Smooth muscle cell (in vitro differentiated cells): ENCODE measurements around the gene DEPP1. TPM values are rescaled to one million over a fixed set of nuclear protein-coding genes. Genes with fewer than 3 reads are reported as not detected.

Experiments
- DNase-seq: peaks from one replicate; lab custom pipeline; 2025; ENCODE audit not compliant: unreplicated experiment; lab: John Stamatoyannopoulos, UW
- H2AFZ ChIP-seq: fragments of 200-600 bp; sonication (generic); 2 replicates; pipeline ENCODE4 v1.6.0; 2016; ENCODE audit warnings: antibody characterized with exemption, low read depth, mild to moderate bottlenecking
- H3F3A ChIP-seq: fragments of 200-600 bp; sonication (generic); 2 replicates; pipeline ENCODE4 v1.6.0; 2017; ENCODE audit warnings: antibody characterized with exemption, low read depth
- H3K27ac ChIP-seq: fragments of 200-600 bp; sonication (generic); 2 replicates; pipeline ENCODE4 v1.5.1; 2016; ENCODE audit warnings: low read depth, mild to moderate bottlenecking
- H3K27me3 ChIP-seq: fragments of 200-600 bp; sonication (generic); 2 replicates; pipeline ENCODE4 v1.6.1; 2016; ENCODE audit warnings: low read depth, mild to moderate bottlenecking
- H3K36me3 ChIP-seq: fragments of 200-600 bp; sonication (generic); 2 replicates; pipeline ENCODE4 v1.5.1; 2016; ENCODE audit warnings: low read depth
- H3K4me1 ChIP-seq: fragments of 200-600 bp; sonication (generic); 2 replicates; pipeline ENCODE4 v1.5.1; 2016; ENCODE audit warnings: low read depth
- H3K4me2 ChIP-seq: fragments of 200-600 bp; sonication (generic); 2 replicates; pipeline ENCODE4 v1.6.0; 2016; ENCODE audit warnings: mild to moderate bottlenecking
- H3K4me3 ChIP-seq: fragments of 200-600 bp; sonication (generic); 2 replicates; pipeline ENCODE4 v1.5.1; 2016; ENCODE audit warnings: mild to moderate bottlenecking
- H3K79me2 ChIP-seq: fragments of 200-600 bp; sonication (generic); 2 replicates; pipeline ENCODE4 v1.6.0; 2016; ENCODE audit warnings: low read depth, mild to moderate bottlenecking
- H3K9ac ChIP-seq: fragments of 200-600 bp; sonication (generic); 2 replicates; pipeline ENCODE4 v1.6.0; 2016; ENCODE audit warnings: low read depth
- H3K9me3 ChIP-seq: fragments of 200-600 bp; sonication (generic); replicated peaks from 2 replicates; pipeline ENCODE4 v1.5.1; 2016; ENCODE audit warnings: low read depth
- H4K20me1 ChIP-seq: fragments of 200-600 bp; sonication (generic); 2 replicates; pipeline ENCODE4 v1.6.0; 2016; ENCODE audit warnings: low read depth
- CTCF ChIP-seq: fragments of 200-600 bp; sonication (generic); IDR thresholded peaks from 2 replicates; pipeline ENCODE4 v1.5.1; 2017; ENCODE audit warnings: borderline replicate concordance, mild to moderate bottlenecking, antibody characterized with exemption; ENCODE audit not compliant: insufficient read depth, poor library complexity, severe bottlenecking
- WGBS: methylation state at CpG from one replicate; pipeline ENCODE4 v1.1.7; 2016; ENCODE audit warnings: low lambda C conversion rate; 5-methylcytosine and 5-hydroxymethylcytosine counted together
- polyA plus RNA-seq: library from polyadenylated mRNA; unstranded; fragments of >200 nt; fragmentation: Nextera tagmentation; extraction: Ambion mirVana; gene quantifications from 2 replicates; pipeline ENCODE4 v1.2.1, GENCODE V29; 2016
- total RNA-seq: library from RNA; depleted of rRNA; stranded (reverse); fragments of >200 nt; gene quantifications from 2 replicates; pipeline ENCODE4 v1.2.3, GENCODE V29; 2014

Gene DEPP1
- total and polyA plus RNA-seq, 2 experiments from 2014 or later = 12.9 to 13.2 TPM

DNA sequence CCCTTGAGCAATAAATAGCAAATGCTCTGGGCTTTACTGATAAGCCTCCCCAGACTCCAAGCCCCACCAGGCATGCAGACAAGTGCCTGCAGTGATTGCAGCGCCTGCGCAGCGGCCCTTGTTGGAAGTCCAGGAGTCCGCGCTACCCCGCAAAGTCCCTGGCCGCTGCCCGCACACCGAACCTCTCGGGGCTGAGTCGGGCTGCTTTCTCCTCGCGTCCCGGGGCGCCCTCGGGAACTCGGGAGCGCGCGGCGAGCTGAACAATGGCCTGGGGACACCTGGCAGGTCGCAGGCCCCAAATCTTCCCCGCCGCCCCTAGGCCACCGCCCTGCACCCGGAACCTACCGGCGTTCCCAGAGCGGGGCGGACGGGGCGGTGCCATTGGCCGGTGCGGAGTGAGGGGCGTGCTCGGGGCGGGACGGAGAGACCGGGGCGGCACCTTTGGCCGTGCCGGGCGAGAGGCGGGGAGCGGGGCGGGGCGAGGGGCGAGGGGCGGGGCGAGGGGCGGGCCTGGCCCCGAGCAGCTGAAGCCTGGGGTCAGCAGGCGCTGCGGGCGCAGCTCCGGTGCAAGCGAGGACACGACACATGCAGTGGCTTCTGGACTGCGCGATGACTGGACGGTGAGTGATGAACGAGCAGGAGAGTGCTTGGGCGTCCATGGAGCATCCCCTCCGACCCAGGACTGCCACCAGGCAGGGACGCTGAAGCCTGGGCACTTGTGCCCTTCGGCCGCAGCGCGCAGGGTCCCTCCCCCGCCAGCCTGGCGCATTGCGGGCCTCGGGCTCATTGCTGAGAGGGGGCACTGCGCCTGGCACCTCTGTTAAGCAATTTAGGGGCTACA is 19.1 kb downstream of the DEPP1 start, which contains the start of gene RASSF4:
RASSF4 (plus strand) TSS at position 556 of the 841 bp plus-strand sequence. CDS start 10,401 bp downstream, outside the sequence.
- Histone ChIP-seq H3K27me3 (no peaks in the 10 kb centered on the region), H3K36me3 (no peaks in the 10 kb centered on the region), H3K4me2 (peak within 1 kb of the TSS; percentile 91), H3K79me2 (no peaks in the 10 kb centered on the region), H3K9me3 (no peaks in the 10 kb centered on the region), H3K4me1 (peaks cover 24% of the 10 kb centered on the region), H3F3A (no peaks in the 10 kb centered on the region), H3K27ac (peak within 1 kb of the TSS; percentile 73), H3K9ac (peak within 1 kb of the TSS; percentile 65), H3K4me3 (peak within 1 kb of the TSS; percentile 83), H2AFZ (peak within 1 kb of the TSS; percentile 82), H4K20me1 (no peaks in the 10 kb centered on the region)
- WGBS = 4% methylated on average over 44 of the region's 74 CpGs
- peak; percentile 87 for DNase-seq
- TF ChIP-seq CTCF = no peak

DNA sequence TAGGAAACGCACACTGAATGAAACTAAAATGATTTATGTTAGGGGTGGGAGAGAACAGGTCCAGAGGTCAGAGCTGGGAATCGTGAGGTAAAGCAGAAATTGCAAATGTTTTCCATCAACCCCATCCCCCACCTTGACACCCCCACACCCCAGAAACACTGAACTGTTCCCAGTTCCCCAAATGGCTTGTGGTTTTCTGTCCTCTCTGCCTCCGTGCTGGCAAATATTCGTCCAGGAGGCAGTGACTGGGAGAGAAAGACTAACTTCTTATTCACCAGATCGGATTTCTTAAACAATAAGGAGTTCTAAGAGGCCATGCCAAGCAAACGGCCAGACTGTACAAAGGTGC is 19.7 kb downstream of the DEPP1 start:
- no peaks in the 10 kb centered on the region for H3K79me2 ChIP-seq
- H2AFZ ChIP-seq = peak overlapping the region; percentile 82
- H3K4me2 ChIP-seq = peak overlapping the region; percentile 91
- H3K27ac ChIP-seq = peak overlapping the region; percentile 73
- no peaks in the 10 kb centered on the region for H3K27me3 ChIP-seq
- no peaks in the 10 kb centered on the region for H3F3A ChIP-seq
- no peak for TF ChIP-seq CTCF
- WGBS = 8% methylated on average over 6 of the region's 6 CpGs
- H3K9ac ChIP-seq = peak overlapping the region; percentile 65
- DNase-seq = no peak
- H4K20me1 ChIP-seq = no peaks in the 10 kb centered on the region
- H3K4me1 ChIP-seq = peaks cover 18% of the 10 kb centered on the region
- H3K36me3 ChIP-seq = no peaks in the 10 kb centered on the region
- peak overlapping the region; percentile 83 for H3K4me3 ChIP-seq
- no peaks in the 10 kb centered on the region for H3K9me3 ChIP-seq

DNA sequence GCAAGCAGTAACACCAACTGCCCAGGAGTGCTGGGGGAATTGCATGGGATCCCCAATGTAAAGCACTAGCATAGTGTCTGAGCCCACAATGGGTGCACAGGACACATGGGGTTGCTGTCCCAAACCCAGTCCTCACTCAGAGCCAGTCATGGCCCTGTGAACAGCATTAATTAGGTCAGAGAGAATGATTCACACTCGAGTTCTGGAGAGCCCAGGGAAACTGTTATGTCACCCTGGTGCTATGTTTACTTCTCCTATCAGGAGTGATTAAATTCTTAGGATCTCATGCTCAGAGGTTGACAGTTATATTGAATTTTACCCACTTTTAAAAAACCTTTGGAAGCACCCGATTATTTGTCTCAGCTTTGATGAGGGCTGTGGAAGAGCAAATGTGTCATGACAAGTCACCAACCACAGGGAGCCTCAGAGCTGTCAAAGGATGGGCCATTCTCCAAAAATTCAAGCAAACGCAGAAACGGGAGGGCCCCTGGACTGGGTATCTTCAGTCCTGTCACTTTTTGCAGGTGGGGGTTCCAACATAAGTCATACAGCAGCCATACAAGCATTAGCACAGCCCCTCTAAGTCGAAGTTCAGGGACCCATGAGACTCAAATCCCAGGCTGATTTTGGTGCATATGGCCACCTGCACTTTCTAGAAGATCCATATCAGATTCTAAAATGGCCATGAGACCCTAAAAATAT is 20.3 kb downstream of the DEPP1 start:
- Histone ChIP-seq H2AFZ (no peak overlapping the region), H3K9ac (peak overlapping the region; percentile 65)
- 28% methylated on average over 5 of the region's 5 CpGs for WGBS

More for the DNA sequence above, 20.3 kb downstream of the DEPP1 start:
- Histone ChIP-seq H3K27ac (peak overlapping the region; percentile 73), H3K9me3 (no peaks in the 10 kb centered on the region), H3K27me3 (no peaks in the 10 kb centered on the region), H3K4me3 (peak overlapping the region; percentile 83), H3K36me3 (no peaks in the 10 kb centered on the region), H3F3A (no peaks in the 10 kb centered on the region), H3K79me2 (no peaks in the 10 kb centered on the region), H4K20me1 (no peaks in the 10 kb centered on the region), H3K4me2 (peak overlapping the region; percentile 91), H3K4me1 (peaks cover 13% of the 10 kb centered on the region)
- no peak for TF ChIP-seq CTCF
- DNase-seq = no peak
